Testis (tissue), 3 donors: Measurements from ENCODE around the gene LILRA5. TPM values are rescaled to one million over a fixed set of nuclear protein-coding genes. Genes with fewer than 3 reads are reported as not detected.
"Not testable (repeated sequence)": the region's sequence is repeated elsewhere in the genome, so short reads cannot be mapped to it uniquely, and the experiment has no call there.

Experiments
- DNase-seq: peaks from one replicate; pipeline ENCODE4 v3.0.0-alpha.2; 2019
- H3K27ac ChIP-seq, 2 donors: fragments of 200-600 bp; sonication (generic); one replicate each; pipeline ENCODE4 v1.5.1; 2019
- H3K27me3 ChIP-seq: fragments of 200-600 bp; sonication (generic); one replicate; pipeline ENCODE4 v1.5.1; 2019
- H3K36me3 ChIP-seq: fragments of 200-600 bp; sonication (generic); one replicate; pipeline ENCODE4 v1.5.1; 2017; ENCODE audit warnings: low read depth; ENCODE audit errors: missing control alignments
- H3K4me1 ChIP-seq: fragments of 200-600 bp; sonication (generic); one replicate; pipeline ENCODE4 v1.5.1; 2019
- H3K4me3 ChIP-seq, 2 donors: fragments of 200-600 bp; sonication (generic); one replicate each; pipeline ENCODE4 v1.5.1; 2017 to 2019
- H3K9me3 ChIP-seq: fragments of 200-600 bp; sonication (generic); one replicate; pipeline ENCODE4 v1.5.1; 2017
- POLR2A ChIP-seq: fragments of 450-650 bp; IDR thresholded peaks from one replicate; pipeline ENCODE4 v1.6.1; 2017; ENCODE audit warnings: antibody characterized with exemption, mild to moderate bottlenecking, moderate library complexity
- WGBS, 2 donors: methylation state at CpG; one replicate each; pipeline ENCODE4 v1.1.5; 2018; 5-methylcytosine and 5-hydroxymethylcytosine counted together
- intact Hi-C: fragments of 100-400 bp; cut with DNase I; formaldehyde crosslinking; loops from one replicate; pipeline ENCODE4 v1.15.1; 2023; ENCODE audit warnings: low total_unique reads
- polyA plus RNA-seq: library from polyadenylated mRNA; stranded (reverse); fragments of 350-450 nt; fragmentation: Illumina TruSeq; extraction: RNeasy Lipid Tissue Mini Kit (QIAGEN cat#74804); gene quantifications from one replicate; pipeline ENCODE4 v1.2.3, GENCODE V29; 2014; ENCODE audit warnings: low read depth, low replicate concordance; ENCODE audit not compliant: insufficient read depth
- total RNA-seq, 2 donors: library from RNA; depleted of rRNA; stranded (reverse); fragments of >200 nt; gene quantifications; one replicate each; pipeline ENCODE4 v1.2.3, GENCODE V29; 2016
- TF ChIP-seq, protein P1 (sequence below), 3 experiments: fragments of 450-650 bp in 2 of 3; fragments of 200-600 bp in 1 of 3; sonication (generic) in 1 of 3; IDR thresholded peaks; one replicate each; pipeline ENCODE4 v1.5.1; 2016 to 2019; ENCODE audit warnings: antibody characterized with exemption in 3 of 3, mild to moderate bottlenecking in 2 of 3, moderate library complexity in 1 of 3

The LILRA5 gene
- total and polyA plus RNA-seq, 3 donors from 2014 or later, result 1.1 to 1.4 (median 1.2) TPM

- Histone ChIP-seq H3K27ac (no peak overlapping the region), H3K36me3 (no peaks in the 10 kb centered on the region), H3K9me3 (no peaks in the 10 kb centered on the region), H3K27me3 (no peaks in the 10 kb centered on the region), H3K4me3 (no peak overlapping the region), H3K4me1 (no peaks in the 10 kb centered on the region)
- TF ChIP-seq, protein P1, sequence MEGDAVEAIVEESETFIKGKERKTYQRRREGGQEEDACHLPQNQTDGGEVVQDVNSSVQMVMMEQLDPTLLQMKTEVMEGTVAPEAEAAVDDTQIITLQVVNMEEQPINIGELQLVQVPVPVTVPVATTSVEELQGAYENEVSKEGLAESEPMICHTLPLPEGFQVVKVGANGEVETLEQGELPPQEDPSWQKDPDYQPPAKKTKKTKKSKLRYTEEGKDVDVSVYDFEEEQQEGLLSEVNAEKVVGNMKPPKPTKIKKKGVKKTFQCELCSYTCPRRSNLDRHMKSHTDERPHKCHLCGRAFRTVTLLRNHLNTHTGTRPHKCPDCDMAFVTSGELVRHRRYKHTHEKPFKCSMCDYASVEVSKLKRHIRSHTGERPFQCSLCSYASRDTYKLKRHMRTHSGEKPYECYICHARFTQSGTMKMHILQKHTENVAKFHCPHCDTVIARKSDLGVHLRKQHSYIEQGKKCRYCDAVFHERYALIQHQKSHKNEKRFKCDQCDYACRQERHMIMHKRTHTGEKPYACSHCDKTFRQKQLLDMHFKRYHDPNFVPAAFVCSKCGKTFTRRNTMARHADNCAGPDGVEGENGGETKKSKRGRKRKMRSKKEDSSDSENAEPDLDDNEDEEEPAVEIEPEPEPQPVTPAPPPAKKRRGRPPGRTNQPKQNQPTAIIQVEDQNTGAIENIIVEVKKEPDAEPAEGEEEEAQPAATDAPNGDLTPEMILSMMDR (IDR thresholded peaks at IDR 0.05), result no peak
- TF ChIP-seq POLR2A, result no peak
- no peak for DNase-seq
- 69 to 83% methylated on average over 4 of the region's 4 CpGs for WGBS, 2 donors
- intact Hi-C loops, result no loop called here
These were observed 25.5 kb downstream of the LILRA5 start for GRCh38 chr19:54287456-54287855.

DNA sequence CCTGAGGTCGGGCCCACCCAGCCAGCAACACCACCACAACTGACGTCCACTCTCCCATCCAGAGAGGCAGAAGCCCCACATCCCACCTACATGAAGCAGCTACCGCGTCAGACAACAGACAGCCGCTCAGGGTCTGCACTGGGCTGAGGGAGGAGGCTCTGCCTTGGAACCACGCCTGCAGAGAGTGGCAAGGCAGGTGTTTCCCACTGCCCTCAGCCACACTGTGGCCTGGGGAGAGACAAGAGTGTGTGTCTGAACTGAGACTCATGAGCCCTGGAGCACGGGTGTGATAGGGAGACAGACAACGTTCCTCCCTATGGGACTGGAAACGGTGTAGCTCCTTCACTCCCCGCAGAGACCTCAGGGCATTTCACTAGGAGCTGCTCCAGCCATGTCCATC lies 26.7 kb downstream of the LILRA5 start:
- H3K27ac ChIP-seq, H3K4me3 ChIP-seq, H3K9me3 ChIP-seq, H3K4me1 ChIP-seq, DNase-seq, intact Hi-C loops, H3K27me3 ChIP-seq, H3K36me3 ChIP-seq: not testable (repeated sequence)
- 83 to 100% methylated on average over 1 to 2 of the region's 10 CpGs for WGBS, 2 donors

GRCh38 chr19:54285427-54286056 lies 27.4 kb downstream of the LILRA5 start:
- H3K27ac ChIP-seq, H3K27me3 ChIP-seq, H3K36me3 ChIP-seq, intact Hi-C loops, H3K9me3 ChIP-seq, H3K4me1 ChIP-seq, H3K4me3 ChIP-seq, DNase-seq: not testable (repeated sequence)
- WGBS, 2 donors, result 67 to 81% methylated on average over 3 to 11 of the region's 12 CpGs

DNA sequence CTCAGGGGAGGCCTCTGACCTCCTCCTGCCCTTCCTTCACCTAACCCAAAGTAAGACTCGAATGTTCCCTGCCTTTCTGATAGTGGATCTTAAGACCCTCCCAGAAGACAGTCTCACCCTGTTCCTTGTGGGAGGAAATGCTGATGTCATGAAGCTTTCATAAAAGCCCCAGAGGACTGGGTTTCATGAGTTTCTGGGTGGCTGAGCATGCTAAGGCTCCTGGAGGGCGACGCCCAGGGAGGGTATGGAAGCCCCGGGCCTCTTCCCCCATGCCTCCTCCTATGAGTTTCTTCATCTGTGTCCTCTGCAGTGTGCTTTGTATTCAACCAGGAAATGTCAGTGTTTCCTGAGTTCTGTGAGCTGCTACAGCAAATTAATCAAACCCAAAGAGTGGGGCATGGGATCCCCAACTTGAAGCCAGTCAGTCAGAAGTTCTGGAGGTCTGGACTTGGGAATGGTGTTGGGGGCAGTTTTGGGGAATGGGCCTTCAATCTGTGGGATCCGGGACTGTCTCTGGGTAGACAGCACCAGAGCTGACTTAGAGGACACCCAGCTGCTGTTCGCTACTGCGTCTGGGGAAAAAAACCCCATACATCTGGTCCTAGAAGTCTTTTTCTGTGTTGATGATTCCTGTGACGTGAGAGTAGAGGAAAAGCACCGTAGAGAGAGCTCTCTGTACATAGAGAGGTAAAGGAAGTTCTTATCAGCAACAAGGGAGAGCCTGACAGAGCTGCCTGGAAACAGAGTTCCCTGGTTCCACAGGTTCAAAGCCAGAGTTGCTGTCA lies 30.1 kb downstream of the LILRA5 start:
- no peaks in the 10 kb centered on the region for H3K27me3 ChIP-seq
- no peak for DNase-seq
- no peak overlapping the region for H3K27ac ChIP-seq
- 69 to 78% methylated on average over 7 to 9 of the region's 9 CpGs for WGBS, 2 donors
- no peaks in the 10 kb centered on the region for H3K4me1 ChIP-seq
- TF ChIP-seq, protein P1 (IDR thresholded peaks at IDR 0.05), result no peak
- no peaks in the 10 kb centered on the region for H3K9me3 ChIP-seq
- H3K4me3 ChIP-seq, result no peak overlapping the region
- no peaks in the 10 kb centered on the region for H3K36me3 ChIP-seq
- intact Hi-C loops, result no loop called here

GRCh38 chr19:54281729-54282075 lies 31.3 kb downstream of the LILRA5 start:
- not testable (repeated sequence) for DNase-seq

GRCh38 chr19:54281007-54281728 lies 31.8 kb downstream of the LILRA5 start, which contains the start of gene LILRB2:
Gene LILRB2, minus strand, starts transcription at chr19:54281110. Its CDS starts 614 bp downstream, at chr19:54280496.
- TF ChIP-seq, protein P1 (IDR thresholded peaks at IDR 0.05), result no peak
- WGBS, 2 donors, result 76 to 79% methylated on average over 12 of the region's 12 CpGs
- Histone ChIP-seq H3K4me3 (no peak within 1 kb of the TSS), H3K9me3 (no peaks in the 10 kb centered on the region), H3K36me3 (no peaks in the 10 kb centered on the region), H3K4me1 (no peaks in the 10 kb centered on the region), H3K27ac (no peak within 1 kb of the TSS), H3K27me3 (no peaks in the 10 kb centered on the region)
- intact Hi-C loops, result no loop called here
- DNase-seq, result no peak

More at GRCh38 chr19:54281729-54282075, 31.3 kb downstream of the LILRA5 start:
- 62 to 77% methylated on average over 5 of the region's 5 CpGs for WGBS, 2 donors
- H3K9me3 ChIP-seq, H3K4me1 ChIP-seq, H3K36me3 ChIP-seq, H3K27me3 ChIP-seq, intact Hi-C loops, H3K27ac ChIP-seq, H3K4me3 ChIP-seq: not testable (repeated sequence)

- H3K4me1 ChIP-seq, H3K27me3 ChIP-seq, DNase-seq, H3K36me3 ChIP-seq, H3K9me3 ChIP-seq, intact Hi-C loops, H3K4me3 ChIP-seq, H3K27ac ChIP-seq: not testable (repeated sequence)
- WGBS, 2 donors, result 71 to 77% methylated on average over 10 of the region's 10 CpGs
These were observed 32.5 kb downstream of the LILRA5 start for GRCh38 chr19:54280441-54280840.

- H3K36me3 ChIP-seq, H3K4me1 ChIP-seq, H3K4me3 ChIP-seq, DNase-seq, H3K27me3 ChIP-seq, H3K9me3 ChIP-seq, intact Hi-C loops, H3K27ac ChIP-seq: not testable (repeated sequence)
- 56% methylated on average over 4 of the region's 4 CpGs; no CpG with 5 or more reads in 1 of the 2 donors for WGBS, 2 donors
These were observed 32.9 kb downstream of the LILRA5 start for GRCh38 chr19:54280025-54280424.
